Measurements from ENCODE around the gene MPRIP.
A peak's percentile ranks its signal among the peaks of the same experiment; 100 is the strongest.

Gene MPRIP

GRCh38 chr17:17141279-17141678 lies 99.0 kb downstream of the MPRIP start:
- H3K27ac ChIP-seq: no peak overlapping the region
- TF ChIP-seq CTCF (conservative IDR thresholded peaks at IDR 0.05): no peak
- no peak for TF ChIP-seq ZFX (IDR thresholded peaks at IDR 0.05)

GRCh38 chr17:17141860-17142552 lies 99.7 kb downstream of the MPRIP start:
- no peak overlapping the region for H3K27ac ChIP-seq
- TF ChIP-seq CTCF (conservative IDR thresholded peaks at IDR 0.05) (peak; percentile 84), ZFX (IDR thresholded peaks at IDR 0.05) (no peak)

- no peak overlapping the region for H3K27ac ChIP-seq
These were observed 100.3 kb downstream of the MPRIP start for GRCh38 chr17:17142556-17142955.

GRCh38 chr17:17143501-17143900 lies 101.2 kb downstream of the MPRIP start:
- TF ChIP-seq ZFX (IDR thresholded peaks at IDR 0.05) (no peak), CTCF (conservative IDR thresholded peaks at IDR 0.05) (no peak)
- no peak overlapping the region for H3K27ac ChIP-seq

More at GRCh38 chr17:17142556-17142955, 100.3 kb downstream of the MPRIP start:
- TF ChIP-seq ZFX (IDR thresholded peaks at IDR 0.05): no peak
- no peak for TF ChIP-seq CTCF (conservative IDR thresholded peaks at IDR 0.05)

GRCh38 chr17:17144061-17144460 lies 101.8 kb downstream of the MPRIP start:
- no peak overlapping the region for H3K27ac ChIP-seq
- no peak for TF ChIP-seq ZFX (IDR thresholded peaks at IDR 0.05)
- TF ChIP-seq CTCF (conservative IDR thresholded peaks at IDR 0.05): no peak

- no peak overlapping the region for H3K27ac ChIP-seq
- no peak for TF ChIP-seq ZFX (IDR thresholded peaks at IDR 0.05)
- no peak for TF ChIP-seq CTCF (conservative IDR thresholded peaks at IDR 0.05)
These were observed 102.8 kb downstream of the MPRIP start for GRCh38 chr17:17144916-17145665.

GRCh38 chr17:17146786-17147406 lies 104.6 kb downstream of the MPRIP start:
- TF ChIP-seq ZFX (IDR thresholded peaks at IDR 0.05) (no peak), CTCF (conservative IDR thresholded peaks at IDR 0.05) (no peak; the same call in 1 of the 2 replicates)
- no peak overlapping the region for H3K27ac ChIP-seq
